H1 (cell line): ENCODE measurements around the gene IL17RD. TPM values are rescaled to one million over a fixed set of nuclear protein-coding genes. Genes with fewer than 3 reads are reported as not detected.

Source experiments
- CTCF ChIA-PET: fragments of 300-600 bp; sonication (Branson Sonifier 250); formaldehyde crosslinking; loops from one replicate; lab custom pipeline; 2021; ENCODE audit not compliant: partially characterized antibody; lab: Charles Lee
- POLR2A ChIA-PET: fragments of 300-600 bp; sonication (Branson Sonifier 250); formaldehyde crosslinking; loops from one replicate; lab custom pipeline; 2021; ENCODE audit warnings: inconsistent platforms; ENCODE audit not compliant: partially characterized antibody; lab: Charles Lee
- DNase-seq, 2 experiments: peaks; one replicate each; pipeline versions ENCODE4 v3.0.0 to v3.0.0-alpha.2; 2010 to 2022; ENCODE audit warnings: low spot score in 2 of 2, low read depth in 1 of 2, mixed read lengths in 1 of 2
- FAIRE-seq: peaks from 2 replicates; lab custom pipeline; 2011; peaks lifted over from hg19 to GRCh38; lab: Jason Lieb, UNC
- H2AFZ ChIP-seq: 2 replicates; pipeline ENCODE4 v1.8.1; 2012; ENCODE audit warnings: low read length, inconsistent platforms
- H2AK5ac ChIP-seq: 2 replicates; pipeline ENCODE4 v1.6.1; 2013; ENCODE audit warnings: low read depth, low read length
- H2BK120ac ChIP-seq: replicated peaks from 2 replicates; pipeline ENCODE3; 2013; ENCODE audit warnings: low read depth, low read length, inconsistent platforms
- H2BK12ac ChIP-seq: 2 replicates; pipeline ENCODE4 v1.6.1; 2013; ENCODE audit warnings: low read depth, low read length
- H2BK15ac ChIP-seq: 2 replicates; pipeline ENCODE4 v1.6.1; 2013; ENCODE audit warnings: low read length
- H2BK20ac ChIP-seq: 2 replicates; pipeline ENCODE4 v1.6.1; 2013; ENCODE audit warnings: low read length
- H2BK5ac ChIP-seq: 2 replicates; pipeline ENCODE4 v1.6.1; 2013; ENCODE audit warnings: low read depth, low read length
- H3K14ac ChIP-seq: 2 replicates; pipeline ENCODE4 v1.6.1; 2013; ENCODE audit warnings: inconsistent platforms; ENCODE audit not compliant: insufficient read length
- H3K18ac ChIP-seq: 2 replicates; pipeline ENCODE4 v1.6.1; 2013; ENCODE audit warnings: low read length; ENCODE audit errors: extremely low read depth
- H3K23ac ChIP-seq: 2 replicates; pipeline ENCODE4 v1.6.1; 2013; ENCODE audit warnings: inconsistent platforms; ENCODE audit not compliant: insufficient read length
- H3K23me2 ChIP-seq: 2 replicates; pipeline ENCODE4 v1.6.1; 2013; ENCODE audit warnings: low read depth, low read length
- H3K27ac ChIP-seq: 2 replicates; pipeline ENCODE4 v1.6.1; 2011; ENCODE audit warnings: low read depth, low read length, inconsistent platforms
- H3K27me3 ChIP-seq, 4 experiments: replicated peaks in 1 of 4; 1 replicate in 1 of 4; 2 replicates in 3 of 4; pipeline versions ENCODE4 v1.6.1 to v1.8.1; 2011 to 2013; ENCODE audit warnings: low read length in 3 of 4, mild to moderate bottlenecking in 3 of 4, inconsistent platforms in 2 of 4, mixed read lengths in 2 of 4, moderate library complexity in 1 of 4; ENCODE audit not compliant: control insufficient read depth in 3 of 4, insufficient read depth in 3 of 4; ENCODE audit errors: extremely low read depth in 1 of 4
- H3K36me3 ChIP-seq, 4 experiments: 2 replicates each; pipeline versions ENCODE4 v1.6.1 to v1.8.1; 2011 to 2013; ENCODE audit warnings: mild to moderate bottlenecking in 4 of 4, low read length in 3 of 4, moderate library complexity in 2 of 4, control low read depth in 1 of 4, inconsistent platforms in 1 of 4; ENCODE audit not compliant: insufficient read depth in 4 of 4, control insufficient read depth in 2 of 4
- H3K4ac ChIP-seq: replicated peaks from 2 replicates; pipeline ENCODE3; 2013; ENCODE audit warnings: low read length, low read depth, mixed read lengths, inconsistent platforms; ENCODE audit not compliant: insufficient read length
- H3K4me1 ChIP-seq, 4 experiments: replicated peaks in 1 of 4; 1 replicate in 1 of 4; 2 replicates in 3 of 4; pipeline versions ENCODE4 v1.6.1 to v1.8.1; 2011 to 2013; ENCODE audit warnings: low read length in 3 of 4, inconsistent platforms in 2 of 4, mixed read lengths in 1 of 4; ENCODE audit not compliant: insufficient read depth in 4 of 4, control insufficient read depth in 3 of 4
- H3K4me2 ChIP-seq, 2 experiments: 2 replicates each; pipeline versions ENCODE4 v1.6.1 to v1.8.1; 2011 to 2013; ENCODE audit warnings: low read depth in 2 of 2, low read length in 2 of 2, control low read depth in 1 of 2, inconsistent platforms in 1 of 2, mild to moderate bottlenecking in 1 of 2; ENCODE audit not compliant: insufficient read depth in 1 of 2
- H3K4me3 ChIP-seq, 4 experiments: fragments of 200-600, 300-600 bp in 1 of 4; sonication (generic), shearing (Covaris generic), sonication (Bioruptor Twin) in 1 of 4; 2 replicates each; pipeline versions ENCODE4 v1.5.1 to v1.8.1; 2011 to 2016; ENCODE audit warnings: low read length in 4 of 4, low read depth in 3 of 4, control low read depth in 2 of 4, inconsistent platforms in 2 of 4, mild to moderate bottlenecking in 2 of 4, mixed read lengths in 1 of 4, moderate library complexity in 1 of 4; ENCODE audit not compliant: insufficient read depth in 2 of 4; ENCODE audit errors: extremely low read depth in 1 of 4
- H3K56ac ChIP-seq: replicated peaks from 2 replicates; pipeline ENCODE3; 2013; ENCODE audit warnings: low read depth, mild to moderate bottlenecking, mixed read lengths, low read length, inconsistent platforms; ENCODE audit not compliant: insufficient read length
- H3K79me1 ChIP-seq: 2 replicates; pipeline ENCODE4 v1.6.1; 2013; ENCODE audit warnings: low read depth, low read length, control low read depth
- H3K79me2 ChIP-seq, 2 experiments: 2 replicates each; pipeline versions ENCODE4 v1.6.1 to v1.8.1; 2012 to 2013; ENCODE audit warnings: low read length in 2 of 2, mild to moderate bottlenecking in 2 of 2, inconsistent platforms in 1 of 2; ENCODE audit not compliant: insufficient read depth in 2 of 2, control insufficient read depth in 1 of 2
- H3K9ac ChIP-seq, 4 experiments: replicated peaks in 1 of 4; 1 replicate in 1 of 4; 2 replicates in 3 of 4; pipeline versions ENCODE4 v1.6.1 to v1.8.1; 2011 to 2013; ENCODE audit warnings: low read depth in 3 of 4, low read length in 3 of 4, control low read depth in 2 of 4, mild to moderate bottlenecking in 2 of 4, moderate library complexity in 2 of 4, inconsistent platforms in 1 of 4; ENCODE audit errors: extremely low read depth in 1 of 4
- H3K9me3 ChIP-seq, 2 experiments: 2 replicates each; pipeline versions ENCODE4 v1.6.1 to v1.8.1; 2012 to 2013; ENCODE audit warnings: mild to moderate bottlenecking in 2 of 2, moderate library complexity in 2 of 2, control low read depth in 1 of 2, inconsistent platforms in 1 of 2, low read depth in 1 of 2, low read length in 1 of 2, mixed read lengths in 1 of 2; ENCODE audit not compliant: insufficient read depth in 2 of 2
- H4K20me1 ChIP-seq, 2 experiments: replicated peaks in 1 of 2; 2 replicates each; pipeline versions ENCODE3 to v1.8.1; 2011 to 2013; ENCODE audit warnings: inconsistent platforms in 2 of 2, low read length in 2 of 2, mild to moderate bottlenecking in 1 of 2; ENCODE audit not compliant: insufficient read depth in 2 of 2, control insufficient read depth in 1 of 2
- H4K5ac ChIP-seq: 2 replicates; pipeline ENCODE4 v1.6.1; 2013; ENCODE audit warnings: low read length, low read depth, mixed read lengths, inconsistent platforms; ENCODE audit not compliant: insufficient read length
- H4K8ac ChIP-seq: 2 replicates; pipeline ENCODE4 v1.8.0; 2013; ENCODE audit warnings: mild to moderate bottlenecking, moderate library complexity, low read length, inconsistent platforms; ENCODE audit not compliant: insufficient read depth; ENCODE audit errors: extremely low read depth
- H4K91ac ChIP-seq: replicated peaks from 2 replicates; pipeline ENCODE3; 2013; ENCODE audit warnings: low read length, mixed read lengths, inconsistent platforms; ENCODE audit not compliant: insufficient read length
- POLR2AphosphoS5 ChIP-seq: IDR thresholded peaks from 2 replicates; pipeline ENCODE4 v1.6.1; 2011; ENCODE audit warnings: low read depth, low read length
- RBBP5 ChIP-seq: IDR thresholded peaks from 2 replicates; pipeline ENCODE4 v1.7.1; 2012; ENCODE audit warnings: low read depth, mild to moderate bottlenecking, inconsistent platforms, low read length, moderate library complexity, borderline replicate concordance
- RNF2 ChIP-seq: fragments of 200-900, 300-1000 bp; sonication (generic); IDR thresholded peaks from 2 replicates; pipeline ENCODE4 v1.7.1; 2016; ENCODE audit warnings: borderline replicate concordance, low read depth, mild to moderate bottlenecking, antibody characterized with exemption, low read length; ENCODE audit not compliant: poor library complexity, severe bottlenecking; ENCODE audit errors: missing control alignments
- RXRA ChIP-seq: IDR thresholded peaks from 2 replicates; pipeline ENCODE4 v1.6.1; 2011; ENCODE audit warnings: low read depth, mild to moderate bottlenecking, low read length, moderate library complexity; ENCODE audit not compliant: insufficient read depth
- ZNF274 ChIP-seq: IDR thresholded peaks from 2 replicates; pipeline ENCODE4 v1.7.0; 2012; ENCODE audit warnings: low read length, borderline replicate concordance; ENCODE audit errors: extremely low read depth
- WGBS, 2 experiments: shearing (Covaris generic) in 1 of 2; methylation state at CpG; one replicate each; pipeline versions ENCODE4 v1.1.6 to v1.1.7; 2013 to 2015; ENCODE audit warnings: low lambda C conversion rate in 2 of 2, mixed read lengths in 2 of 2, inconsistent platforms in 1 of 2, low coverage in 1 of 2, missing lambda C conversion rate in 1 of 2; ENCODE audit not compliant: insufficient replicate concordance in 2 of 2, insufficient coverage in 1 of 2, insufficient read length in 1 of 2; ENCODE audit errors: extremely low coverage in 1 of 2, missing lambda C conversion rate in 1 of 2; 5-methylcytosine and 5-hydroxymethylcytosine counted together
- long read RNA-seq, 2 experiments: library from RNA in 1 of 2; library from capped mRNA in 1 of 2; stranded (forward); transcript quantifications; one replicate each; pipeline ENCODE4 v2.0.0, GENCODE V29; 2021; ENCODE audit warnings: inconsistent platforms in 1 of 2
- polyA minus RNA-seq, 3 experiments: library from RNA; depleted of rRNA, polyadenylated mRNA; stranded (reverse); fragments of >200 nt; gene quantifications; 1 replicate in 2 of 3; 2 replicates in 1 of 3; pipeline ENCODE4 v1.2.3, GENCODE V29; 2011
- polyA plus RNA-seq, 7 experiments: library from polyadenylated mRNA; depleted of rRNA in 3 of 7; stranded (reverse) in 5 of 7; unstranded in 2 of 7; fragments of >200 nt in 5 of 7; fragments of 200-250 nt in 2 of 7; gene quantifications; 1 replicate in 5 of 7; 2 replicates in 1 of 7; 4 replicates in 1 of 7; pipeline versions ENCODE4 v1.2.1 to v1.2.3, GENCODE V29; 2011 to 2013; ENCODE audit warnings: missing spikeins in 2 of 7, mixed read lengths in 2 of 7
- total RNA-seq: library from RNA; stranded (reverse); fragmentation: NEBNext Ultra II Directional; extraction: Animal tissue kit (Norgen Biotek cat#: 25700); gene quantifications from 2 replicates; pipeline ENCODE4 v1.2.1, GENCODE V29; 2021
- TF ChIP-seq, protein P1 (sequence below): IDR thresholded peaks from 2 replicates; pipeline ENCODE4 v1.6.1; 2011; ENCODE audit warnings: low read depth, mild to moderate bottlenecking, low read length; ENCODE audit not compliant: insufficient read depth

The IL17RD gene
- total RNA-seq, result 41.3 and 48.9 TPM in 2 replicates
- polyA plus RNA-seq (2011; rRNA removed), result 10.9 and 15.4 TPM in 2 replicates
- polyA plus RNA-seq (2011; cell fraction: cytosol; rRNA removed), result 10.1 TPM
- 28.2 TPM for polyA plus RNA-seq (2011; cell fraction: nucleus; rRNA removed)
- 9.5 to 14.9 TPM (median 12.6 TPM) in 4 replicates for polyA plus RNA-seq (2012, experiment 1 of 2)
- polyA plus RNA-seq (2012, experiment 2 of 2), result 2.0 TPM
- polyA plus RNA-seq (2013, experiment 1 of 2), result 50.8 TPM
- 58.0 TPM for polyA plus RNA-seq (2013, experiment 2 of 2)
- 39.3 and 40.6 TPM in 2 replicates for polyA minus RNA-seq (2011; rRNA and poly(A)+ RNA removed)
- 19.2 TPM for polyA minus RNA-seq (2011; cell fraction: cytosol; rRNA and poly(A)+ RNA removed)
- 33.9 TPM for polyA minus RNA-seq (2011; cell fraction: nucleus; rRNA and poly(A)+ RNA removed)
- long read RNA-seq, experiment 1, partial matches to known transcripts, result 10 of 13 reads
- long read RNA-seq, experiment 1, other reads (novel, unspliced or antisense), result 3 of 13 reads
- long read RNA-seq, experiment 2, result 0 reads

GRCh38 chr3:57164657-57165573 lies at the start of gene IL17RD:
TSS of gene IL17RD (minus strand) at chr3:57165353. CDS start at chr3:57165286, 67 bp downstream.
- DNase-seq (peak; percentile 65 to 92), FAIRE-seq (no peak)
- CTCF ChIA-PET, result interaction anchor here (0.8 to 6.6 kb wide), 7 partner anchors 13 to 66 kb away, joined by 3 to 64 read pairs (median 4); no protein-coding TSS in a partner anchor
- peaks cover 0 to 10% of the 10 kb centered on the region in 2 experiments for H4K20me1 ChIP-seq
- WGBS, 2 experiments, result 1% methylated on average over 70 of the region's 98 CpGs; no CpG with 5 or more reads in 1 of the 2 experiments
- H3K36me3 ChIP-seq, result no peaks in the 10 kb centered on the region
- H3K4me3 ChIP-seq, result peak within 1 kb of the TSS; percentile 67 to 83 (median 72)
- H3K9me3 ChIP-seq, result no peaks in the 10 kb centered on the region
- peak within 1 kb of the TSS; percentile 87 for H4K91ac ChIP-seq
- H3K14ac ChIP-seq, result no peak within 1 kb of the TSS
- no peak within 1 kb of the TSS for H3K23ac ChIP-seq
- H3K79me2 ChIP-seq, result peaks cover 0 to 23% of the 10 kb centered on the region in 2 experiments; a peak in 2 of 4 replicates
- POLR2A ChIA-PET, result interaction anchor here (0.8 to 3.2 kb wide), 9 partner anchors 15 to 49 kb away, joined by 3 to 12 read pairs (median 4); no protein-coding TSS in a partner anchor
- peak within 1 kb of the TSS; percentile 62 for H2BK120ac ChIP-seq
- peak within 1 kb of the TSS; percentile 76; the same call in 1 of the 2 replicates for H2BK5ac ChIP-seq
- peak within 1 kb of the TSS; percentile 86 for H2BK12ac ChIP-seq
- peak within 1 kb of the TSS; percentile 30 for H4K5ac ChIP-seq
- H3K9ac ChIP-seq, result peak within 1 kb of the TSS; percentile 29 to 92 (median 72); a peak in 5 of 7 replicates
- peak within 1 kb of the TSS; percentile 66 for H4K8ac ChIP-seq
- H2BK20ac ChIP-seq, result no peak within 1 kb of the TSS
- H3K4me1 ChIP-seq, result peaks cover 10 to 42% (median 25%) of the 10 kb centered on the region in 4 experiments
- H3K23me2 ChIP-seq, result peaks cover 12% of the 10 kb centered on the region
- peak within 1 kb of the TSS; percentile 92 to 99 for H3K4me2 ChIP-seq
- H3K27ac ChIP-seq, result 0 out of 2 replicates have a peak within 1 kb of the TSS, but pooled peaks have one; percentile 24
- peak within 1 kb of the TSS; percentile 52 for H3K56ac ChIP-seq
- no peak within 1 kb of the TSS for H2AK5ac ChIP-seq
- peak within 1 kb of the TSS; percentile 95 for H3K18ac ChIP-seq
- peaks cover 6 to 28% (median 23%) of the 10 kb centered on the region in 4 experiments for H3K27me3 ChIP-seq
- peak within 1 kb of the TSS; percentile 71 for H3K4ac ChIP-seq
- H3K79me1 ChIP-seq, result peaks cover 4% of the 10 kb centered on the region; the same call in 1 of the 2 replicates
- H2AFZ ChIP-seq, result peak within 1 kb of the TSS; percentile 36; the same call in 1 of the 2 replicates
- peak within 1 kb of the TSS; percentile 92; the same call in 1 of the 2 replicates for H2BK15ac ChIP-seq
- TF ChIP-seq RXRA (no peak), POLR2AphosphoS5 (peak; percentile 45; the same call in 1 of the 2 replicates), RBBP5 (no peak), ZNF274 (no peak), RNF2 (no peak)
- TF ChIP-seq, protein P1, sequence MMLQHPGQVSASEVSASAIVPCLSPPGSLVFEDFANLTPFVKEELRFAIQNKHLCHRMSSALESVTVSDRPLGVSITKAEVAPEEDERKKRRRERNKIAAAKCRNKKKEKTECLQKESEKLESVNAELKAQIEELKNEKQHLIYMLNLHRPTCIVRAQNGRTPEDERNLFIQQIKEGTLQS, result no peak
